Dedifferentiated amniotic fluid mesenchymal stem cell (primary cell): Measurements from ENCODE around the gene TERT.
"Not testable (repeated sequence)": the region's sequence is repeated elsewhere in the genome, so short reads cannot be mapped to it uniquely, and the experiment has no call there.

ENCODE experiments used
- DNase-seq: peaks from one replicate; pipeline ENCODE4 v3.0.0-alpha.2; 2016; ENCODE audit errors: extremely low spot score

Gene TERT

GRCh38 chr5:1240496-1241260, 54.2 kb downstream of the TERT start:
- no peak for DNase-seq

- no peak for DNase-seq
These were observed 55.2 kb downstream of the TERT start for GRCh38 chr5:1239505-1240251.

- no peak for DNase-seq
These were observed 59.0 kb downstream of the TERT start for GRCh38 chr5:1235838-1236237.

- DNase-seq = no peak
These were observed 59.5 kb downstream of the TERT start for GRCh38 chr5:1235379-1235778.

GRCh38 chr5:1232780-1233179, 62.1 kb downstream of the TERT start:
- DNase-seq = no peak

GRCh38 chr5:1231354-1231905, 63.4 kb downstream of the TERT start:
- DNase-seq = no peak

- no peak for DNase-seq
These were observed 64.3 kb downstream of the TERT start for GRCh38 chr5:1230551-1230950.

GRCh38 chr5:1229822-1230221, 65.0 kb downstream of the TERT start:
- DNase-seq = no peak

GRCh38 chr5:1229023-1229422, 65.8 kb downstream of the TERT start:
- DNase-seq = not testable (repeated sequence)

- no peak for DNase-seq
These were observed 66.7 kb downstream of the TERT start for GRCh38 chr5:1228120-1228519.

- no peak for DNase-seq
These were observed 67.2 kb downstream of the TERT start for GRCh38 chr5:1227667-1228066.

GRCh38 chr5:1226839-1227581, 67.9 kb downstream of the TERT start:
- DNase-seq = no peak

GRCh38 chr5:1226231-1226630, 68.6 kb downstream of the TERT start:
- no peak for DNase-seq

- no peak for DNase-seq
These were observed 69.8 kb downstream of the TERT start, which contains the start of gene SLC6A18 for GRCh38 chr5:1225081-1225480. Gene SLC6A18, plus strand, starts transcription at chr5:1225381. Its CDS starts 97 bp downstream, at chr5:1225478.

- no peak for DNase-seq
These were observed 70.2 kb downstream of the TERT start for GRCh38 chr5:1224631-1225030.

GRCh38 chr5:1223278-1223670, 71.6 kb downstream of the TERT start:
- DNase-seq = no peak

- DNase-seq = no peak
These were observed 72.1 kb downstream of the TERT start for GRCh38 chr5:1222621-1223277.

GRCh38 chr5:1222147-1222546, 72.7 kb downstream of the TERT start:
- DNase-seq = no peak

GRCh38 chr5:1221721-1222120, 73.1 kb downstream of the TERT start:
- no peak for DNase-seq

GRCh38 chr5:1220831-1221230, 74.0 kb downstream of the TERT start:
- no peak for DNase-seq

GRCh38 chr5:1220351-1220750, 74.5 kb downstream of the TERT start:
- DNase-seq = no peak

GRCh38 chr5:1219768-1220100, 75.1 kb downstream of the TERT start:
- no peak for DNase-seq
